GM06990 (cell line): ENCODE measurements around the gene SYTL1.
A peak's percentile ranks its signal among the peaks of the same experiment; 100 is the strongest.

Source experiments
- DNase-seq: peaks from one replicate; pipeline ENCODE4 v3.0.0-alpha.2; 2011; ENCODE audit not compliant: insufficient read length; ENCODE audit errors: extremely low read depth
- H3K27me3 ChIP-seq: replicated peaks from 2 replicates; pipeline ENCODE4 v1.6.0; 2011; ENCODE audit warnings: low read length; ENCODE audit not compliant: control insufficient read depth, insufficient read depth
- H3K36me3 ChIP-seq: 2 replicates; pipeline ENCODE4 v1.5.1; 2011; ENCODE audit warnings: low read length; ENCODE audit not compliant: control insufficient read depth, insufficient read depth
- H3K4me3 ChIP-seq: replicated peaks from 2 replicates; pipeline ENCODE4 v1.5.1; 2011; ENCODE audit warnings: low read depth, mild to moderate bottlenecking, control low read depth, low read length
- CTCF ChIP-seq: IDR thresholded peaks from 2 replicates; pipeline ENCODE4 v1.5.1; 2011; ENCODE audit warnings: low read length, control low read depth, mild to moderate bottlenecking, inconsistent platforms; ENCODE audit not compliant: insufficient read depth, poor library complexity, severe bottlenecking

SYTL1 gene

GRCh38 chr1:27321813-27322568, 19.8 kb upstream of the SYTL1 start, which contains the start of gene TMEM222:
Gene TMEM222, plus strand, starts transcription at chr1:27322163. Its CDS starts 35 bp downstream, at chr1:27322198.
- H3K27me3 ChIP-seq, result no peaks in the 10 kb centered on the region
- DNase-seq, result peak; percentile 99
- no peak for TF ChIP-seq CTCF
- H3K36me3 ChIP-seq, result peaks cover 11% of the 10 kb centered on the region
- peak within 1 kb of the TSS; percentile 98 for H3K4me3 ChIP-seq

GRCh38 chr1:27322569-27323240, 19.1 kb upstream of the SYTL1 start:
- H3K27me3 ChIP-seq, result no peaks in the 10 kb centered on the region
- peak overlapping the region; percentile 98 for H3K4me3 ChIP-seq
- no peak for TF ChIP-seq CTCF
- DNase-seq, result no peak
- H3K36me3 ChIP-seq, result peaks cover 11% of the 10 kb centered on the region

- H3K27me3 ChIP-seq, result no peaks in the 10 kb centered on the region
- H3K36me3 ChIP-seq, result peaks cover 12% of the 10 kb centered on the region
- no peak for DNase-seq
- no peak overlapping the region for H3K4me3 ChIP-seq
- no peak for TF ChIP-seq CTCF
Observed at GRCh38 chr1:27325286-27325685, 16.5 kb upstream of the SYTL1 start.

GRCh38 chr1:27327964-27328363, 13.9 kb upstream of the SYTL1 start:
- TF ChIP-seq CTCF, result no peak
- H3K36me3 ChIP-seq, result peaks cover 30% of the 10 kb centered on the region
- DNase-seq, result no peak
- H3K4me3 ChIP-seq, result no peak overlapping the region
- H3K27me3 ChIP-seq, result no peaks in the 10 kb centered on the region

- Histone ChIP-seq H3K27me3 (no peaks in the 10 kb centered on the region), H3K4me3 (no peak overlapping the region), H3K36me3 (peaks cover 42% of the 10 kb centered on the region)
- no peak for TF ChIP-seq CTCF
- no peak for DNase-seq
Observed at GRCh38 chr1:27330786-27331185, 11.0 kb upstream of the SYTL1 start.
